ENCODE measurements around the gene FAM3A.

DNA sequence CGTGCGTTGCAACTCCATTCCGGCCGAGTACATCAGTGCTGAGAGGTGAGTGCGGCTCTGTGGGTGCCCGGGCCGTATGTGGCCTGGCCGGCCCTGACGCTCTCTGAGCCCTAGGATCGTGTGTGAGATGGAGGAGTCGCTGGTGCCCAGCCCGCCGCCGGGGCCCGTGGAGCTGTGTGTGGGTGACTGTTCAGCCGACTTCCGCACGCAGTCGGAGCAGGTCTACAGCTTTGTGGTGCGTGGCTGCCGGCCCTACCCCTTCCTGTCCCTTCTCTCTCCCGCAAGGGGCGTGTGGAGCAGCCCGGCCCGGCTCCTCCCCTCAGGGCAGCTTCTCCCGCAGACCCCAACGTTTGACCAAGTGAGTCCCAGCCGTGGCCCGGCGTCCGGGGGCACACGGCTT is 50.0 kb downstream of the FAM3A start:
- no peak for TF ChIP-seq EZH2 (IDR thresholded peaks at IDR 0.05; ENCODE audit: borderline replicate concordance)
- TF ChIP-seq, protein P1, sequence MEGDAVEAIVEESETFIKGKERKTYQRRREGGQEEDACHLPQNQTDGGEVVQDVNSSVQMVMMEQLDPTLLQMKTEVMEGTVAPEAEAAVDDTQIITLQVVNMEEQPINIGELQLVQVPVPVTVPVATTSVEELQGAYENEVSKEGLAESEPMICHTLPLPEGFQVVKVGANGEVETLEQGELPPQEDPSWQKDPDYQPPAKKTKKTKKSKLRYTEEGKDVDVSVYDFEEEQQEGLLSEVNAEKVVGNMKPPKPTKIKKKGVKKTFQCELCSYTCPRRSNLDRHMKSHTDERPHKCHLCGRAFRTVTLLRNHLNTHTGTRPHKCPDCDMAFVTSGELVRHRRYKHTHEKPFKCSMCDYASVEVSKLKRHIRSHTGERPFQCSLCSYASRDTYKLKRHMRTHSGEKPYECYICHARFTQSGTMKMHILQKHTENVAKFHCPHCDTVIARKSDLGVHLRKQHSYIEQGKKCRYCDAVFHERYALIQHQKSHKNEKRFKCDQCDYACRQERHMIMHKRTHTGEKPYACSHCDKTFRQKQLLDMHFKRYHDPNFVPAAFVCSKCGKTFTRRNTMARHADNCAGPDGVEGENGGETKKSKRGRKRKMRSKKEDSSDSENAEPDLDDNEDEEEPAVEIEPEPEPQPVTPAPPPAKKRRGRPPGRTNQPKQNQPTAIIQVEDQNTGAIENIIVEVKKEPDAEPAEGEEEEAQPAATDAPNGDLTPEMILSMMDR (IDR thresholded peaks at IDR 0.05; ENCODE audit: poor library complexity): no peak
